GM12878 (cell line): ENCODE measurements around the gene PANX2. TPM values are rescaled to one million over a fixed set of nuclear protein-coding genes. Genes with fewer than 3 reads are reported as not detected.
A peak's percentile ranks its signal among the peaks of the same experiment; 100 is the strongest.

ENCODE experiments used
- ATAC-seq: fragments of 200-7000 bp; cut with Tn5 transposase; 3 replicates; pipeline ENCODE4 v1.9.1; 2020; ENCODE audit warnings: mild to moderate bottlenecking, moderate library complexity
- BruUV-seq: library from RNA; stranded (reverse); fragments of 400-500 nt; replicated peaks from 2 replicates; lab custom pipeline; 2021; lab: Mats Ljungman, UMichigan
- CTCF ChIA-PET: fragments of 300-600 bp; sonication (Branson Sonifier 250); formaldehyde crosslinking; extraction: SDS; loops from one replicate; lab custom pipeline; 2021; ENCODE audit warnings: inconsistent platforms; lab: Yijun Ruan, JAX
- POLR2A ChIA-PET: fragments of 350-600 bp; formaldehyde crosslinking; extraction: SDS; loops from one replicate; lab custom pipeline; 2021; ENCODE audit warnings: inconsistent platforms; lab: Charles Lee
- RAD21 ChIA-PET: fragments of 300-600 bp; sonication (Branson Sonifier 250); formaldehyde crosslinking; loops from one replicate; lab custom pipeline; 2023; ENCODE audit warnings: antibody characterized with exemption; ENCODE audit not compliant: unreplicated experiment; lab: Charles Lee
- SMC1A ChIA-PET: fragments of 300-600 bp; sonication (Branson Sonifier 250); formaldehyde crosslinking; loops from one replicate; lab custom pipeline; 2023; ENCODE audit not compliant: unreplicated experiment, uncharacterized antibody; lab: Charles Lee
- DNase-seq: peaks from one replicate; pipeline ENCODE4 v3.0.0-alpha.2; 2011; ENCODE audit warnings: low read depth, low spot score
- FAIRE-seq: peaks from 3 replicates; lab custom pipeline; 2011; peaks lifted over from hg19 to GRCh38; lab: Jason Lieb, UNC
- H2AFZ ChIP-seq: 2 replicates; pipeline ENCODE4 v1.6.0; 2011; ENCODE audit warnings: low read depth, low read length, control low read depth; ENCODE audit not compliant: control insufficient read depth
- H3K27ac ChIP-seq: 2 replicates; pipeline ENCODE4 v1.5.1; 2011; ENCODE audit warnings: control low read depth; ENCODE audit not compliant: control insufficient read depth, insufficient read depth
- H3K27me3 ChIP-seq, 2 experiments: replicated peaks in 1 of 2; 2 replicates each; pipeline versions ENCODE4 v1.6.0 to v1.6.1; 2011; ENCODE audit warnings: low read length in 1 of 2; ENCODE audit not compliant: control insufficient read depth in 2 of 2, insufficient read depth in 2 of 2
- H3K36me3 ChIP-seq, 2 experiments: 2 replicates each; pipeline ENCODE4 v1.5.1; 2011; ENCODE audit warnings: low read length in 1 of 2; ENCODE audit not compliant: control insufficient read depth in 2 of 2, insufficient read depth in 2 of 2
- H3K4me1 ChIP-seq: 2 replicates; pipeline ENCODE4 v1.6.1; 2011; ENCODE audit warnings: mild to moderate bottlenecking, low read length, moderate library complexity, mixed read lengths; ENCODE audit not compliant: control insufficient read depth, insufficient read depth
- H3K4me2 ChIP-seq: 2 replicates; pipeline ENCODE4 v1.6.0; 2011; ENCODE audit warnings: control low read depth; ENCODE audit not compliant: control insufficient read depth, insufficient read depth
- H3K4me3 ChIP-seq: fragments of 200-600 bp; sonication (generic); 2 replicates; pipeline ENCODE4 v1.5.1; 2016
- H3K79me2 ChIP-seq: 2 replicates; pipeline ENCODE4 v1.6.0; 2011; ENCODE audit warnings: low read length; ENCODE audit not compliant: control insufficient read depth, insufficient read depth
- H3K9ac ChIP-seq: 2 replicates; pipeline ENCODE4 v1.8.0; 2011; ENCODE audit warnings: low read length, control low read depth, mixed read lengths; ENCODE audit not compliant: control insufficient read depth, insufficient read depth
- H3K9me3 ChIP-seq: replicated peaks from 3 replicates; pipeline ENCODE4 v1.5.1; 2011; ENCODE audit warnings: mild to moderate bottlenecking, low read length; ENCODE audit not compliant: control insufficient read depth, insufficient read depth
- H4K20me1 ChIP-seq: 2 replicates; pipeline ENCODE4 v1.6.0; 2011; ENCODE audit not compliant: control insufficient read depth, insufficient read depth
- ETV6 ChIP-seq, 2 experiments: fragments of 450-650 bp in 1 of 2; IDR thresholded peaks in 1 of 2; conservative IDR thresholded peaks in 1 of 2; 2 replicates each; pipeline ENCODE4 v1.6.1; 2014; ENCODE audit warnings: antibody characterized with exemption in 1 of 2, borderline replicate concordance in 1 of 2, low read depth in 1 of 2, mild to moderate bottlenecking in 1 of 2, moderate library complexity in 1 of 2
- HDGF ChIP-seq: fragments of 450-650 bp; IDR thresholded peaks from 2 replicates; pipeline ENCODE4 v1.6.1; 2016; ENCODE audit warnings: antibody characterized with exemption
- NR2C1 ChIP-seq: fragments of 450-650 bp; IDR thresholded peaks from 2 replicates; pipeline ENCODE4 v1.6.1; 2017; ENCODE audit warnings: antibody characterized with exemption, mild to moderate bottlenecking, moderate library complexity
- NR2F1 ChIP-seq: fragments of 450-650 bp; conservative IDR thresholded peaks from 2 replicates; pipeline ENCODE4 v1.6.1; 2017; ENCODE audit warnings: mild to moderate bottlenecking
- WGBS: methylation state at CpG from one replicate; pipeline ENCODE4 v1.1.6; 2016; ENCODE audit warnings: low lambda C conversion rate; ENCODE audit not compliant: insufficient replicate concordance, insufficient coverage; ENCODE audit errors: missing lambda C conversion rate; 5-methylcytosine and 5-hydroxymethylcytosine counted together
- in situ Hi-C: fragments of 300-500 bp; cut with MboI; formaldehyde crosslinking; loops from 9 replicates; pipeline ENCODE4 v1.14.3; 2018; ENCODE audit warnings: mixed read lengths
- intact Hi-C: fragments of 100-400 bp; cut with micrococcal nuclease; formaldehyde crosslinking; loops from one replicate; pipeline ENCODE4 v1.14.2; 2022; ENCODE audit not compliant: unreplicated experiment
- polyA plus RNA-seq, 11 experiments: library from polyadenylated mRNA; depleted of rRNA in 4 of 11; unstranded in 6 of 11; stranded (reverse) in 5 of 11; fragments of >200 nt; fragmentation: Nextera tagmentation in 4 of 11; fragmentation: Illumina TruSeq in 1 of 11; extraction: Ambion mirVana in 4 of 11; extraction: Trizol in 1 of 11; gene quantifications; 1 replicate in 1 of 11; 2 replicates in 10 of 11; pipeline versions ENCODE4 v1.2.1 to v1.2.3, GENCODE V29; 2011 to 2016; ENCODE audit warnings: inconsistent platforms in 2 of 11, missing spikeins in 2 of 11, low read depth in 1 of 11
- total RNA-seq, 4 experiments: library from RNA; depleted of rRNA in 3 of 4; stranded (reverse); fragments of >200 nt in 3 of 4; fragmentation: Illumina TruSeq in 1 of 4; extraction: Trizol in 1 of 4; gene quantifications; 2 replicates each; pipeline versions ENCODE4 v1.2.1 to v1.2.3, GENCODE V29; 2013 to 2021

PANX2 gene
- total and polyA plus RNA-seq, 10 of the 15 experiments (the other 5 are each of a cell fraction or from before 2014, with no cell fraction given) = 0.04 to 0.44 (median 0.17) TPM; not detected in 5

DNA sequence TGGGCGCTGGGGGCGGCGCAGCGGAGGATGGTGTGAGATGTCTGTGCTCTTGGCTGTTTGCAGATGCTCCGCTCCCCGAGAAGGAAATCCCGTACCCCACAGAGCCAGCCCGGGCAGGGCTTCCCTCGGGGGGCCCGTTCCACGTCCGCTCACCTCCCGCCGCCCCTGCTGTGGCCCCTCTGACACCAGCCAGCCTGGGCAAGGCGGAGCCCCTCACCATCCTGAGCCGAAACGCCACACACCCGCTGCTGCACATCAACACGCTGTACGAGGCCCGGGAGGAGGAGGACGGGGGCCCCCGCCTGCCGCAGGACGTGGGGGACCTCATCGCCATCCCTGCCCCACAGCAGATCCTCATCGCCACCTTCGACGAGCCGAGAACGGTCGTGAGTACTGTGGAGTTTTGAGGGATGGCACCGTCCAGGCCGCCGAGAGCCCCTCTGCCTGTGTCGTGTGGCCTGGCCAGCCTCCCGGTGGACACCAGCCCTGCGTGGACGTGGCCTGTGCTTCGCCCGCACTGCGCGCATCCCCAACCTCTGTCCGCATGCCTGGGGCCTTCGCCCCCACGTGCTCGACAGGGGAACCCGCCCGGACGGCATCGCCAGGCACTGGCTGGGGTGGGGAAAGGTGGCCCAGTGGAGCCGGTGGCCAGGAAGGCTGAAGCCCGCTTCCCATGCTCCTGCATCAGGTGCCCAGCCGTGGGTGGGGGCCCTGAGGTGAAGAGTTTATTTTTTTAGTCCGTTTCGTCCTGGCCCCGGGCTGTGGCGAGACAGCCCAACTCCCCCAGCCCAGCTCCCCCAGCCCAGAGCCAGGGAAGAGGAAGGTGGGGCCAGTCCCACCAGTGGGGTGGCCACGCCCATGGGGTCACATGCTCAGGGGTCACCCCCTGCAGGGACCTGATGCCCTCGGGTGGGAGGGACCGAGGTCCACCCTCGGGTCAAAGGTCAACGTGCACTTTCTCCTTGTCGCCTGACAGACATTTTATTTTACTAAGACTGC is 8.6 kb downstream of the PANX2 start:
- Histone ChIP-seq H4K20me1 (no peaks in the 10 kb centered on the region), H3K4me1 (no peaks in the 10 kb centered on the region), H3K27ac (no peak overlapping the region), H2AFZ (no peak overlapping the region)
- ChIA-PET SMC1A (no interaction called here), POLR2A (no interaction called here)
- FAIRE-seq = no peak
- peak; percentile 57 for TF ChIP-seq NR2C1
- no peak for TF ChIP-seq ETV6 (conservative IDR thresholded peaks at IDR 0.05 in 1 of 2, IDR thresholded peaks at IDR 0.05 in 1 of 2; ENCODE audit: borderline replicate concordance in 1 of 2, low read depth in 1 of 2)
- TF ChIP-seq HDGF = no peak
- peak; percentile 74 for TF ChIP-seq NR2F1
- TF ChIP-seq, all 136 proteins: peak for 2
- WGBS = 72% methylated on average over 62 of the region's 64 CpGs
- ATAC-seq (no peak), DNase-seq (no peak)
- H3K36me3 ChIP-seq = no peaks in the 10 kb centered on the region
- ChIA-PET CTCF (no interaction called here), RAD21 (no interaction called here)
- intact Hi-C loops (no loop called here), in situ Hi-C loops (no loop called here)
- H3K4me3 ChIP-seq = no peak overlapping the region
- H3K27me3 ChIP-seq = no peaks in the 10 kb centered on the region
- BruUV-seq = no TSS peak
- no peaks in the 10 kb centered on the region for H3K9me3 ChIP-seq
- no peak overlapping the region for H3K4me2 ChIP-seq
- H3K9ac ChIP-seq = no peak overlapping the region
- no peaks in the 10 kb centered on the region for H3K79me2 ChIP-seq
